Measurements from ENCODE around the gene COL9A3.
A peak's percentile ranks its signal among the peaks of the same experiment; 100 is the strongest.

Gene COL9A3

GRCh38 chr20:62806383-62807050 lies 10.3 kb upstream of the COL9A3 start:
- peak overlapping the region; percentile 91 for H3K27ac Mint-ChIP-seq
- intact Hi-C loops (cut with micrococcal nuclease) = loop anchor here (5.0 to 10.0 kb wide), 3 partner anchors 139 to 422 kb away; partner anchors contain the start of gene RPS21
- peaks cover 79% of the 10 kb centered on the region for H3K4me1 Mint-ChIP-seq (ENCODE audit: low read depth)
- H3K36me3 Mint-ChIP-seq (ENCODE audit: low read depth) = peaks cover 77% of the 10 kb centered on the region
- H3K27me3 Mint-ChIP-seq = no peaks in the 10 kb centered on the region
- H3K4me3 Mint-ChIP-seq = peak overlapping the region; percentile 88
- no peaks in the 10 kb centered on the region for H3K9me3 Mint-ChIP-seq

GRCh38 chr20:62807444-62808210 lies 9.2 kb upstream of the COL9A3 start:
- Mint-ChIP-seq H3K27me3 (peaks cover 9% of the 10 kb centered on the region), H3K4me3 (no peak overlapping the region), H3K4me1 (ENCODE audit: low read depth) (peaks cover 79% of the 10 kb centered on the region), H3K9me3 (no peaks in the 10 kb centered on the region), H3K27ac (no peak overlapping the region), H3K36me3 (ENCODE audit: low read depth) (peaks cover 84% of the 10 kb centered on the region)
- intact Hi-C loops (cut with micrococcal nuclease) = loop anchor here (5.0 to 10.0 kb wide), 3 partner anchors 140 to 423 kb away; partner anchors contain the start of gene RPS21

DNA sequence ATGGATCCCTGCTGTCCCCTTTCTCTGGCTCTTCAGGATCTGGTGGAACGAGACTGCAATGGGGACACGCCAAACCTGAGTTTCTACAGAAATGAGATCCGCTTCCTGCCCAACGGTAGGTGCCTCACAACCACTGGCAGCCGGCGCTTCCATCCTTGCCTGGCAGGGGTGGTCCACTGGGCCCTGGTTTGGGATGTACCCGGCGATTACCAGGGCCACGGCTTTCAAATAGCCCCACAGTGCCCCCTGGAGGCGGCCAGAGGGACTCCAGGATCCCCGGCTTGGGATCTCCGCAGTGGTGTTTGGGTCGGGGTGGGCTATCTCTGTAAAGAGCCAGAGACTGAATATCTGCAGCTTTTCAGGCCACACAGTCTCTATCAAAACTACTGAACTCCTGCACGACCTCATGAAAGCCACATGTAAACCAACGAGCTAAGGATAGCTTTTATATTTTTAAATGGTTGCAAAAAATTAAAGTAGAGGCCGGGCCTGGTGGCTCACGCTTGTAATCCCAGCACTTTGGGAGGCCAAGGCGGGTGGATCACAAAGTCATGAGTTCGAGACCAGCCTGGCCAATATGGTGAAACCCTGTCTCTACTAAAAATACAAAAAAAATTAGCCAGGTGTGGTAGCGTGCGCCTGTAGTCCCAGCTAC lies 8.5 kb upstream of the COL9A3 start:
- Mint-ChIP-seq H3K27ac (no peak overlapping the region), H3K4me3 (no peak overlapping the region), H3K9me3 (no peaks in the 10 kb centered on the region), H3K36me3 (ENCODE audit: low read depth) (peaks cover 90% of the 10 kb centered on the region), H3K27me3 (peaks cover 13% of the 10 kb centered on the region), H3K4me1 (ENCODE audit: low read depth) (peaks cover 75% of the 10 kb centered on the region)
- intact Hi-C loops (cut with micrococcal nuclease) = loop anchor here (5.0 to 10.0 kb wide), 3 partner anchors 141 to 424 kb away; partner anchors contain the start of gene RPS21

DNA sequence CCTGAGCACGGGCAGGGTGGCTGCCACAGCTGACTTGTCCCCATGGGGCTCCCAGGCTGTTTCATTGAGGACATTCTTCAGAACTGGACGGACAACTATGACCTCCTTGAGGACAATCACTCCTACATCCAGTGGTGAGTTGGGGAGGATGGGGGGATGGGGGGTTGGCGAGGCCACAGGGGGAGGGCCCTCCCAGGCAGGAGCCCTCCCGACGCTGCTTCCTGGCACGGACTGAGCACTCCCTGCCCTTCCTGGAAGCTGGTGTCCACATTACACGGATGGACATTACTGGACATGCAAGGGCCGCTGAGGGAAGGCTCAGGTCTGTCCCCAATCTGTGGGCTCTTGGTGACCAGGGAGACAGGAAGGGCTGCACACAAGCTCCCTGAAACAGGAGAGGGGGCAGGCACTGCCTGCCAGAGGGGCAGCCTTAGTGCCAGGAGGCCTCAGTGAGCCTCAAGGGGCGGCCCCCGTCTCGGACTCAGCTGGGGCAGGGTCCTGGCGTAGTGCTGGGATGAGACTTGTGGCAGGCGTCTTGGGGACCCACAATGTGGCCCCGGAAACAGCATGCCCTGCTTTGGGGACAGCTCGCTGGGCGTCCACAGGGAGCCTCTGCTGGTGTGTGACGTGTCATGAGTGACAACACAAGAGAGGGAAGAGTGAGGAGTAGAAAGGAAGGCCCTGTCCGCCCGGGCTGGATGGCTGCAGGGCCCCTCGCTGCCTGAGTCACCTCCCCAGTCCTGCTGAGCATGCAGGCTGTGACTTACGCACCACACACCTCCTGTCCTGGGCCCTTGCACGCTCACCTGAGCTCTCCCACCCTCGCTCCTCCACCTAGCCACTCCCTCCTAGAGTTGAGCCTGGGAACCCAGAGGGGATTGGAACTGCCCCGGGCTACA lies 7.1 kb upstream of the COL9A3 start:
- intact Hi-C loops (cut with micrococcal nuclease) = loop anchor here (5.0 to 10.0 kb wide), 3 partner anchors 142 to 425 kb away; partner anchors contain the start of gene RPS21
- Mint-ChIP-seq H3K4me3 (no peak overlapping the region), H3K36me3 (ENCODE audit: low read depth) (peaks cover 93% of the 10 kb centered on the region), H3K27me3 (peaks cover 26% of the 10 kb centered on the region), H3K4me1 (ENCODE audit: low read depth) (peaks cover 72% of the 10 kb centered on the region), H3K9me3 (no peaks in the 10 kb centered on the region), H3K27ac (no peak overlapping the region)

DNA sequence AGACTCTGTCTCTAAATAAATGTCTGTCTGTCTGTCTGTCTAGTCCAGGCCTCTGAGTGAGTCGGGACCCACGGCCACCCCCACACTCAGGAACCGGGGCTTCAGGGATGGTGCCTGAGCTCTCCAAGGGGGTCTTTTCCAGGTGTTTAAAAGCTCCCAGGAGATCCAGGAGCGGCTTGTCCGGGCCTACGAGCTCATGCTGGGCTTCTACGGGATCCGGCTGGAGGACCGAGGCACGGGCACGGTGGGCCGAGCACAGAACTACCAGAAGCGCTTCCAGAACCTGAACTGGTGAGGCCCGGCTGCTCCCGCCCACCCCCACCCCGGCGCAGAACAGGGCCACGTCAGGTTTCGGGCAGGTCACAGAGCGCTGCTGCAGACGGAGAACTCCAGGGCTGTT lies 5.5 kb upstream of the COL9A3 start:
- Mint-ChIP-seq H3K36me3 (ENCODE audit: low read depth) (peaks cover 80% of the 10 kb centered on the region), H3K27ac (no peak overlapping the region), H3K9me3 (no peaks in the 10 kb centered on the region), H3K4me1 (ENCODE audit: low read depth) (peaks cover 78% of the 10 kb centered on the region), H3K27me3 (peaks cover 41% of the 10 kb centered on the region), H3K4me3 (no peak overlapping the region)
- intact Hi-C loops (cut with micrococcal nuclease) = no loop called here

DNA sequence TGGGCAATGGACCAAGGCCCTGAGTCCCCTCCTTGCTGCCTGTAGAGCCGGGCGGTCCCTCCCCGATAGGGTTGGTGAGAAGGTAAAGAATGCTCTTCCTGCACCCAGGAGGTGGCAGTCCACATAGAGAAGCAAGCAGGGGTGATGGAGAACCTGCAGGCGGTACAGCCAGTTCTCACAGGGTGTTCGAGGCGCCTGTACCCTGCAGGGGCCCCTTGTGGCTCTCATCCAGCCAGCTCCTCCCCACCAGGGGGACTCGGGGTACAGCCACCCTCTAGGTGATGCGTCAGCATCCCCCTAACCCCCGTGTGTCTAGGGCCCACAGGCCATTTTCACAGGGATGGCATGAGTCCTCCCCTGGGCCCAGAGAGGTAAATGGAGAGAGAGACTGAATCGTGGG lies 5.1 kb upstream of the COL9A3 start:
- H3K36me3 Mint-ChIP-seq (ENCODE audit: low read depth) = peaks cover 76% of the 10 kb centered on the region

DNA sequence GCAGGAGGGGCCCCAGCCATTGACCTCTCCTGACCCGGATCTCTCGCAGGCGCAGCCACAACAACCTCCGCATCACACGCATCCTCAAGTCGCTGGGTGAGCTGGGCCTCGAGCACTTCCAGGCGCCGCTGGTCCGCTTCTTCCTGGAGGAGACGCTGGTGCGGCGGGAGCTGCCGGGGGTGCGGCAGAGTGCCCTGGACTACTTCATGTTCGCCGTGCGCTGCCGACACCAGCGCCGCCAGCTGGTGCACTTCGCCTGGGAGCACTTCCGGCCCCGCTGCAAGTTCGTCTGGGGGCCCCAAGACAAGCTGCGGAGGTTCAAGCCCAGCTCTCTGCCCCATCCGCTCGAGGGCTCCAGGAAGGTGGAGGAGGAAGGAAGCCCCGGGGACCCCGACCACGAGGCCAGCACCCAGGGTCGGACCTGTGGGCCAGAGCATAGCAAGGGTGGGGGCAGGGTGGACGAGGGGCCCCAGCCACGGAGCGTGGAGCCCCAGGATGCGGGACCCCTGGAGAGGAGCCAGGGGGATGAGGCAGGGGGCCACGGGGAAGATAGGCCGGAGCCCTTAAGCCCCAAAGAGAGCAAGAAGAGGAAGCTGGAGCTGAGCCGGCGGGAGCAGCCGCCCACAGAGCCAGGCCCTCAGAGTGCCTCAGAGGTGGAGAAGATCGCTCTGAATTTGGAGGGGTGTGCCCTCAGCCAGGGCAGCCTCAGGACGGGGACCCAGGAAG lies 4.5 kb upstream of the COL9A3 start:
- H3K27ac Mint-ChIP-seq = no peak overlapping the region
- H3K4me1 Mint-ChIP-seq (ENCODE audit: low read depth) = peaks cover 71% of the 10 kb centered on the region
- intact Hi-C loops (cut with micrococcal nuclease) = no loop called here
- peaks cover 70% of the 10 kb centered on the region for H3K36me3 Mint-ChIP-seq (ENCODE audit: low read depth)
- no peak overlapping the region for H3K4me3 Mint-ChIP-seq
- no peaks in the 10 kb centered on the region for H3K9me3 Mint-ChIP-seq
- H3K27me3 Mint-ChIP-seq = peaks cover 45% of the 10 kb centered on the region

More for the DNA sequence above, 5.1 kb upstream of the COL9A3 start:
- H3K27me3 Mint-ChIP-seq = peaks cover 45% of the 10 kb centered on the region
- peak overlapping the region; percentile 20 for H3K4me3 Mint-ChIP-seq
- no peak overlapping the region for H3K27ac Mint-ChIP-seq
- peaks cover 78% of the 10 kb centered on the region for H3K4me1 Mint-ChIP-seq (ENCODE audit: low read depth)
- intact Hi-C loops (cut with micrococcal nuclease) = no loop called here
- no peaks in the 10 kb centered on the region for H3K9me3 Mint-ChIP-seq

DNA sequence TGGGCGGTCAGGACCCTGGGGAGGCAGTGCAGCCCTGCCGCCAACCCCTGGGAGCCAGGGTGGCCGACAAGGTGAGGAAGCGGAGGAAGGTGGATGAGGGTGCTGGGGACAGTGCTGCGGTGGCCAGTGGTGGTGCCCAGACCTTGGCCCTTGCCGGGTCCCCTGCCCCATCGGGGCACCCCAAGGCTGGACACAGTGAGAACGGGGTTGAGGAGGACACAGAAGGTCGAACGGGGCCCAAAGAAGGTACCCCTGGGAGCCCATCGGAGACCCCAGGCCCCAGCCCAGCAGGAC lies 4.0 kb upstream of the COL9A3 start:
- Mint-ChIP-seq H3K4me3 (no peak overlapping the region), H3K9me3 (no peaks in the 10 kb centered on the region), H3K4me1 (ENCODE audit: low read depth) (peaks cover 66% of the 10 kb centered on the region), H3K27ac (no peak overlapping the region), H3K27me3 (peaks cover 49% of the 10 kb centered on the region), H3K36me3 (ENCODE audit: low read depth) (peaks cover 65% of the 10 kb centered on the region)
- intact Hi-C loops (cut with micrococcal nuclease) = no loop called here

- no peak overlapping the region for H3K27ac Mint-ChIP-seq
- H3K36me3 Mint-ChIP-seq (ENCODE audit: low read depth) = peaks cover 58% of the 10 kb centered on the region
- intact Hi-C loops (cut with micrococcal nuclease) = no loop called here
- H3K27me3 Mint-ChIP-seq = peaks cover 56% of the 10 kb centered on the region
- H3K4me3 Mint-ChIP-seq = no peak overlapping the region
- H3K9me3 Mint-ChIP-seq = no peaks in the 10 kb centered on the region
- peaks cover 61% of the 10 kb centered on the region for H3K4me1 Mint-ChIP-seq (ENCODE audit: low read depth)
Measured at GRCh38 chr20:62813588-62813987, 3.3 kb upstream of the COL9A3 start.

GRCh38 chr20:62814060-62814708 lies 2.7 kb upstream of the COL9A3 start:
- no peak overlapping the region for H3K4me3 Mint-ChIP-seq
- peaks cover 62% of the 10 kb centered on the region for H3K27me3 Mint-ChIP-seq
- no peaks in the 10 kb centered on the region for H3K9me3 Mint-ChIP-seq
- H3K27ac Mint-ChIP-seq = no peak overlapping the region
- intact Hi-C loops (cut with micrococcal nuclease) = no loop called here
- H3K36me3 Mint-ChIP-seq (ENCODE audit: low read depth) = peaks cover 52% of the 10 kb centered on the region
- peaks cover 61% of the 10 kb centered on the region for H3K4me1 Mint-ChIP-seq (ENCODE audit: low read depth)

- intact Hi-C loops (cut with micrococcal nuclease) = no loop called here
- no peak overlapping the region for H3K4me3 Mint-ChIP-seq
- peaks cover 47% of the 10 kb centered on the region for H3K36me3 Mint-ChIP-seq (ENCODE audit: low read depth)
- no peaks in the 10 kb centered on the region for H3K9me3 Mint-ChIP-seq
- peaks cover 67% of the 10 kb centered on the region for H3K27me3 Mint-ChIP-seq
- H3K4me1 Mint-ChIP-seq (ENCODE audit: low read depth) = peaks cover 56% of the 10 kb centered on the region
- no peak overlapping the region for H3K27ac Mint-ChIP-seq
Measured at GRCh38 chr20:62814709-62815065, 2.2 kb upstream of the COL9A3 start.

DNA sequence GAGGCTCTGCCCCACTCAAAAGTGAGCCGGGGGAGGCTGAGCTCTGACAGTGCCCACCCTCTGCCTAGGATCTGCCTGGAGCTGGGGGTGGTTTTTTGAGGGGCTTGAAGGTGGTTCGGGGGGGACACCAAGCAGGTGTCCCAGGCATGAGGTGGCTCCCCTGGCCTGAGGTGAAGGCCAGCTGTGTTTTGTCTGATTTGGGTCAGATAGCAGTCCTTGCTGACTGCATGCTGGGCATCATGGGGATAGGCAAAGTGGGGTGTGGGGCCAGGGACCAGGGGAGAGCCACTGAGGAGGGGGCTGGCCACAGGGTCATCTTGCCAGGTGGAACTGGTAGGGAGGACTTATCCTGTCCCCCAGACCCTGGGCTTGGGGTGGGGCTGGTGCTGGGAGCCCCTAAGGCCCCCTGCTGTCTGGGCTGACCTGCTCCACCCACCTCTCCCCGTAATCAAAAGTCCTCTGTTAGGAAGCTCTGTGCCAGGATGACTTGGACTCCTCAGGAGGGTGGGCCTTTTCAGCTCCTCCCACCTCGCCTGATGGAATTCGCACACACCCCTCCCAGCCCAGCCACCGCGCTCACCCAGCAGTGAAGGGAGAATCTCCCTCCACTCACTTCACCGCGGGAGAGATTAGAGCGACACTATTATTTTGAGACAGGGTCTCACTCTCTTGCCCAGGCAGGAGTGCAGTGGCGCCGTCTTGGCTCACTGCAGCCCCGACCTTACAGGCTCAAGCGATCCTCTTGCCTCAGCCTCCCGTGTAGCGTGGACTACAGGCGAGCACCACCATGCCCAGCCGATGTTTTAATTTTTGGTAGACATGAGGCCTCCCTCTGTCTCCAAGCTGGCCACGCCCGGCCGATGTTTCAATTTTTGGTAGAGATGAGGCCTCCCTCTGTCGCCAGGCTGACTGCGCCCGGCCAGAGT lies 1.5 kb upstream of the COL9A3 start:
- intact Hi-C loops (cut with micrococcal nuclease) = no loop called here
- H3K27ac Mint-ChIP-seq = no peak overlapping the region
- peaks cover 74% of the 10 kb centered on the region for H3K27me3 Mint-ChIP-seq
- no peaks in the 10 kb centered on the region for H3K9me3 Mint-ChIP-seq
- peak overlapping the region; percentile 9 for H3K4me3 Mint-ChIP-seq
- peaks cover 53% of the 10 kb centered on the region for H3K4me1 Mint-ChIP-seq (ENCODE audit: low read depth)
- peaks cover 40% of the 10 kb centered on the region for H3K36me3 Mint-ChIP-seq (ENCODE audit: low read depth)
